Panc1 (cell line): ENCODE measurements around the gene LYZL1. TPM values are rescaled to one million over a fixed set of nuclear protein-coding genes. Genes with fewer than 3 reads are reported as not detected.

Experiments
- ATAC-seq: fragments of 200-7000 bp; cut with Tn5 transposase; 2 replicates; pipeline ENCODE4 v1.9.1; 2020; ENCODE audit warnings: mild to moderate bottlenecking, moderate library complexity
- BruUV-seq: library from RNA; stranded (reverse); fragments of 400-500 nt; replicated peaks from 2 replicates; lab custom pipeline; 2021; lab: Mats Ljungman, UMichigan
- CTCF ChIA-PET: fragments of 300-600 bp; sonication (Branson Sonifier 250); formaldehyde crosslinking; loops from one replicate; lab custom pipeline; 2022; ENCODE audit warnings: antibody characterized with exemption; lab: Charles Lee
- POLR2A ChIA-PET: fragments of 300-600 bp; sonication (Branson Sonifier 250); formaldehyde crosslinking; loops from one replicate; lab custom pipeline; 2022; ENCODE audit warnings: antibody characterized with exemption; lab: Charles Lee
- DNase-seq: peaks from one replicate; pipeline ENCODE4 v3.0.0-alpha.2; 2010; ENCODE audit warnings: low read depth, low spot score
- H3K27ac ChIP-seq: 2 replicates; pipeline ENCODE4 v1.5.1; 2011; ENCODE audit warnings: mild to moderate bottlenecking, low read length, inconsistent platforms
- H3K27me3 ChIP-seq: fragments of 200-500 bp; sonication (Bioruptor generic); 2 replicates; pipeline ENCODE4 v1.6.0; 2014; ENCODE audit warnings: low read length, inconsistent platforms; ENCODE audit not compliant: control insufficient read depth, insufficient read depth
- H3K36me3 ChIP-seq: fragments of 200-500 bp; sonication (Bioruptor generic); 2 replicates; pipeline ENCODE4 v1.5.1; 2014; ENCODE audit warnings: inconsistent platforms, mild to moderate bottlenecking, low read length, moderate library complexity; ENCODE audit not compliant: control insufficient read depth, insufficient read depth
- H3K4me1 ChIP-seq: 2 replicates; pipeline ENCODE4 v1.5.1; 2011; ENCODE audit warnings: inconsistent platforms, mild to moderate bottlenecking, low read length, moderate library complexity; ENCODE audit not compliant: control insufficient read depth, insufficient read depth
- H3K4me3 ChIP-seq, 2 experiments: 2 replicates each; pipeline ENCODE4 v1.5.1; 2011 to 2012; ENCODE audit warnings: low read depth in 2 of 2, low read length in 2 of 2, mild to moderate bottlenecking in 2 of 2, inconsistent platforms in 1 of 2, moderate library complexity in 1 of 2
- H3K9me3 ChIP-seq: fragments of 200-500 bp; sonication (Bioruptor generic); 2 replicates; pipeline ENCODE4 v1.5.1; 2014; ENCODE audit warnings: low read depth, mild to moderate bottlenecking, inconsistent platforms, low read length, moderate library complexity; ENCODE audit not compliant: control insufficient read depth, insufficient read depth
- CTCF ChIP-seq: fragments of 450-650 bp; IDR thresholded peaks from 2 replicates; pipeline ENCODE4 v1.5.1; 2017; ENCODE audit warnings: mild to moderate bottlenecking
- POLR2AphosphoS5 ChIP-seq: IDR thresholded peaks from 2 replicates; pipeline ENCODE4 v1.6.1; 2012; ENCODE audit warnings: mild to moderate bottlenecking, low read depth, low read length, moderate library complexity
- REST ChIP-seq, 2 experiments: IDR thresholded peaks; 2 replicates each; pipeline ENCODE4 v1.6.1; 2011 to 2012; ENCODE audit warnings: low read depth in 2 of 2, control low read depth in 1 of 2, low read length in 1 of 2, mild to moderate bottlenecking in 1 of 2, moderate library complexity in 1 of 2; ENCODE audit not compliant: insufficient read depth in 1 of 2
- SIN3A ChIP-seq: IDR thresholded peaks from 2 replicates; pipeline ENCODE4 v1.6.1; 2012; ENCODE audit warnings: low read depth, mild to moderate bottlenecking, low read length, moderate library complexity, borderline replicate concordance; ENCODE audit not compliant: insufficient read depth
- TCF7L2 ChIP-seq: IDR thresholded peaks from 2 replicates; pipeline ENCODE4 v1.6.1; 2011; ENCODE audit warnings: mild to moderate bottlenecking, low read depth, low read length, inconsistent platforms
- in situ Hi-C: cut with HindIII; loops from 2 replicates; pipeline ENCODE4 v1.10.0; 2016; ENCODE audit warnings: low sequenced_read_pairs, low pct_unique_long_range_greater_than_20kb
- intact Hi-C: fragments of 100-400 bp; cut with micrococcal nuclease; formaldehyde crosslinking; loops from one replicate; pipeline ENCODE4 v1.10.0; 2022; ENCODE audit not compliant: unreplicated experiment
- total RNA-seq: library from RNA; stranded (reverse); gene quantifications from one replicate; pipeline ENCODE4 v1.2.1, GENCODE V29; 2021; ENCODE audit not compliant: unreplicated experiment

Gene LYZL1
- total RNA-seq, 1 experiment from 2014 or later: not detected

DNA sequence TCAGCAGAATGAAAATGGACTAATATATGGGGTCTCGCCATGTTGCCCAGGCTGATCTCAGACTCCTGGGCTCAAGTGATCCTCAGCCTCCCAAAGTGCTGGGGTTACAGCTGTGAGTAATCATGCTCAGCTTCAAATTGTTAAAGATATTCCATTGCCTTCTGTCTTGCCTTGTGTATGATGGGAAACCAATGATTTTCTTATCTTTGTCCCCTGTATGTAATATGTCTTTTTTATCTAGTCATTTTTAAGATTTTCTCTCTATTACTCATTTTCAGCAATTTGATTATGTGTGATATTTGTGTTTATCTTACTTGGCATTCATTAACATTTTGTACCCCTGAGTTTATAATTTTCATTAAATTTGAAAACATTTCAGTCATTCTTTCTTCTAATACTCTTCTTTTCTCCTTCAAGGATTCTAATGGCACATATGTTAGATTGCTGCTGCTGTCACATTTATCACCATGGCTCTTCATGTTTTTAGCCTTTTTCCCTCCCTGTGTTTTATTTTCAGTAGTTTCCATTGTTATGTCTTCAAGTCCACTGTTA is 12.6 kb downstream of the LYZL1 start:
- no peak for DNase-seq
- Histone ChIP-seq H3K4me1 (no peaks in the 10 kb centered on the region; the same call in 1 of the 2 replicates), H3K36me3 (no peaks in the 10 kb centered on the region), H3K4me3 (no peak overlapping the region), H3K27me3 (no peaks in the 10 kb centered on the region), H3K27ac (no peak overlapping the region), H3K9me3 (no peaks in the 10 kb centered on the region)
- intact Hi-C loops: loop anchor here (5.0 to 10.0 kb wide), 2 partner anchors 169 to 677 kb away; no protein-coding TSS in a partner anchor
- BruUV-seq: no TSS peak
- in situ Hi-C loops: no loop called here
- POLR2A ChIA-PET: no interaction called here
- TF ChIP-seq POLR2AphosphoS5 (no peak), REST (IDR thresholded peaks at IDR 0.05; ENCODE audit: insufficient read depth in 1 of 2, low read depth in 2 of 2, low read length in 1 of 2) (no peak)
- no peak for ATAC-seq
- CTCF ChIA-PET: no interaction called here

GRCh38 chr10:29302499-29302898 is 13.6 kb downstream of the LYZL1 start:
- H3K27me3 ChIP-seq: no peaks in the 10 kb centered on the region
- DNase-seq (no peak), ATAC-seq (no peak)
- peak overlapping the region; percentile 23; the same call in 1 of the 2 replicates for H3K27ac ChIP-seq
- intact Hi-C loops: loop anchor here (5.0 to 10.0 kb wide), 2 partner anchors 170 to 678 kb away; no protein-coding TSS in a partner anchor
- no peaks in the 10 kb centered on the region; the same call in 1 of the 2 replicates for H3K4me1 ChIP-seq
- BruUV-seq: no TSS peak
- in situ Hi-C loops: no loop called here
- POLR2A ChIA-PET: no interaction called here
- no peaks in the 10 kb centered on the region for H3K9me3 ChIP-seq
- H3K36me3 ChIP-seq: no peaks in the 10 kb centered on the region
- no peak for TF ChIP-seq SIN3A
- no peak for TF ChIP-seq POLR2AphosphoS5
- TF ChIP-seq CTCF: no peak
- no peak for TF ChIP-seq REST (IDR thresholded peaks at IDR 0.05; ENCODE audit: insufficient read depth in 1 of 2, low read depth in 2 of 2, low read length in 1 of 2)
- no peak for TF ChIP-seq TCF7L2
- CTCF ChIA-PET: no interaction called here
- H3K4me3 ChIP-seq: no peak overlapping the region
